Liver (tissue), 3 donors: Measurements from ENCODE around the gene LIPI.

ENCODE experiments used
- GABPA ChIP-seq, 2 donors: IDR thresholded peaks in 1 of 2; conservative IDR thresholded peaks in 1 of 2; 2 replicates each; pipeline ENCODE4 v1.6.1; 2016; ENCODE audit warnings: antibody characterized with exemption in 2 of 2, mild to moderate bottlenecking in 1 of 2, moderate library complexity in 1 of 2
- RAD21 ChIP-seq, 2 donors: IDR thresholded peaks; 2 replicates each; pipeline ENCODE4 v1.6.1; 2016; ENCODE audit warnings: antibody characterized with exemption in 2 of 2, mild to moderate bottlenecking in 2 of 2
- TF ChIP-seq, protein P1 (sequence below): fragments of 150-350 bp; IDR thresholded peaks from 2 replicates; pipeline ENCODE4 v1.5.1; 2017; ENCODE audit warnings: improper control_type of control experiment, low read depth, low read length; ENCODE audit not compliant: missing input control
- TF ChIP-seq, protein P2 (sequence below): IDR thresholded peaks from 2 replicates; pipeline ENCODE4 v1.6.1; 2016; ENCODE audit warnings: antibody characterized with exemption
- TF ChIP-seq, protein P3 (sequence below): IDR thresholded peaks from 2 replicates; pipeline ENCODE4 v1.6.1; 2016; ENCODE audit warnings: antibody characterized with exemption, mild to moderate bottlenecking
- donor health status: healthy.
- donor health status: healthy.

DNA sequence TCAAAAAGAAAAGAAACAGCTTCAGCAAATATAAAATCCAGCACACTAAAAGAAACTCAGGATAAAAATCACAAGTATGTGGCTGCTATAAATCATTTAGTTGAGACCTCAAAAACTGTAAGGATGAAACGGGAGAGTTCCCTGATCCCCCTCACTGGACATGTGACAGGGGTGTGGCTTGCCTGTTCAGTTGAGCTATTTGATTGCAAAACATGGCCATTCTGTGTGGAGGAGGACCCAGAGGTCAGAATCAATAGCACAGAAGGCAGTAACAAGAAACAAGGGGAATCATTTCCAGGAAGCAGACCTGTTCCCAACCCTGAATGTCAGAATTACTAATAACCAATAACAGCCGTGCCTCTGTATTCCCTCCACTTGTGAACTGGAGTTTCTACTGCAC is 33.1 kb upstream of the LIPI start:
- TF ChIP-seq, protein P1, sequence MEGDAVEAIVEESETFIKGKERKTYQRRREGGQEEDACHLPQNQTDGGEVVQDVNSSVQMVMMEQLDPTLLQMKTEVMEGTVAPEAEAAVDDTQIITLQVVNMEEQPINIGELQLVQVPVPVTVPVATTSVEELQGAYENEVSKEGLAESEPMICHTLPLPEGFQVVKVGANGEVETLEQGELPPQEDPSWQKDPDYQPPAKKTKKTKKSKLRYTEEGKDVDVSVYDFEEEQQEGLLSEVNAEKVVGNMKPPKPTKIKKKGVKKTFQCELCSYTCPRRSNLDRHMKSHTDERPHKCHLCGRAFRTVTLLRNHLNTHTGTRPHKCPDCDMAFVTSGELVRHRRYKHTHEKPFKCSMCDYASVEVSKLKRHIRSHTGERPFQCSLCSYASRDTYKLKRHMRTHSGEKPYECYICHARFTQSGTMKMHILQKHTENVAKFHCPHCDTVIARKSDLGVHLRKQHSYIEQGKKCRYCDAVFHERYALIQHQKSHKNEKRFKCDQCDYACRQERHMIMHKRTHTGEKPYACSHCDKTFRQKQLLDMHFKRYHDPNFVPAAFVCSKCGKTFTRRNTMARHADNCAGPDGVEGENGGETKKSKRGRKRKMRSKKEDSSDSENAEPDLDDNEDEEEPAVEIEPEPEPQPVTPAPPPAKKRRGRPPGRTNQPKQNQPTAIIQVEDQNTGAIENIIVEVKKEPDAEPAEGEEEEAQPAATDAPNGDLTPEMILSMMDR: no peak
- TF ChIP-seq, protein P2, sequence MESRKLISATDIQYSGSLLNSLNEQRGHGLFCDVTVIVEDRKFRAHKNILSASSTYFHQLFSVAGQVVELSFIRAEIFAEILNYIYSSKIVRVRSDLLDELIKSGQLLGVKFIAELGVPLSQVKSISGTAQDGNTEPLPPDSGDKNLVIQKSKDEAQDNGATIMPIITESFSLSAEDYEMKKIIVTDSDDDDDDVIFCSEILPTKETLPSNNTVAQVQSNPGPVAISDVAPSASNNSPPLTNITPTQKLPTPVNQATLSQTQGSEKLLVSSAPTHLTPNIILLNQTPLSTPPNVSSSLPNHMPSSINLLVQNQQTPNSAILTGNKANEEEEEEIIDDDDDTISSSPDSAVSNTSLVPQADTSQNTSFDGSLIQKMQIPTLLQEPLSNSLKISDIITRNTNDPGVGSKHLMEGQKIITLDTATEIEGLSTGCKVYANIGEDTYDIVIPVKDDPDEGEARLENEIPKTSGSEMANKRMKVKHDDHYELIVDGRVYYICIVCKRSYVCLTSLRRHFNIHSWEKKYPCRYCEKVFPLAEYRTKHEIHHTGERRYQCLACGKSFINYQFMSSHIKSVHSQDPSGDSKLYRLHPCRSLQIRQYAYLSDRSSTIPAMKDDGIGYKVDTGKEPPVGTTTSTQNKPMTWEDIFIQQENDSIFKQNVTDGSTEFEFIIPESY: no peak
- TF ChIP-seq, protein P3, sequence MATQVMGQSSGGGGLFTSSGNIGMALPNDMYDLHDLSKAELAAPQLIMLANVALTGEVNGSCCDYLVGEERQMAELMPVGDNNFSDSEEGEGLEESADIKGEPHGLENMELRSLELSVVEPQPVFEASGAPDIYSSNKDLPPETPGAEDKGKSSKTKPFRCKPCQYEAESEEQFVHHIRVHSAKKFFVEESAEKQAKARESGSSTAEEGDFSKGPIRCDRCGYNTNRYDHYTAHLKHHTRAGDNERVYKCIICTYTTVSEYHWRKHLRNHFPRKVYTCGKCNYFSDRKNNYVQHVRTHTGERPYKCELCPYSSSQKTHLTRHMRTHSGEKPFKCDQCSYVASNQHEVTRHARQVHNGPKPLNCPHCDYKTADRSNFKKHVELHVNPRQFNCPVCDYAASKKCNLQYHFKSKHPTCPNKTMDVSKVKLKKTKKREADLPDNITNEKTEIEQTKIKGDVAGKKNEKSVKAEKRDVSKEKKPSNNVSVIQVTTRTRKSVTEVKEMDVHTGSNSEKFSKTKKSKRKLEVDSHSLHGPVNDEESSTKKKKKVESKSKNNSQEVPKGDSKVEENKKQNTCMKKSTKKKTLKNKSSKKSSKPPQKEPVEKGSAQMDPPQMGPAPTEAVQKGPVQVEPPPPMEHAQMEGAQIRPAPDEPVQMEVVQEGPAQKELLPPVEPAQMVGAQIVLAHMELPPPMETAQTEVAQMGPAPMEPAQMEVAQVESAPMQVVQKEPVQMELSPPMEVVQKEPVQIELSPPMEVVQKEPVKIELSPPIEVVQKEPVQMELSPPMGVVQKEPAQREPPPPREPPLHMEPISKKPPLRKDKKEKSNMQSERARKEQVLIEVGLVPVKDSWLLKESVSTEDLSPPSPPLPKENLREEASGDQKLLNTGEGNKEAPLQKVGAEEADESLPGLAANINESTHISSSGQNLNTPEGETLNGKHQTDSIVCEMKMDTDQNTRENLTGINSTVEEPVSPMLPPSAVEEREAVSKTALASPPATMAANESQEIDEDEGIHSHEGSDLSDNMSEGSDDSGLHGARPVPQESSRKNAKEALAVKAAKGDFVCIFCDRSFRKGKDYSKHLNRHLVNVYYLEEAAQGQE: no peak
- no peak for TF ChIP-seq RAD21 (IDR thresholded peaks at IDR 0.05)
- TF ChIP-seq GABPA (IDR thresholded peaks at IDR 0.05 in 1 of 2, conservative IDR thresholded peaks at IDR 0.05 in 1 of 2): no peak
